HepG2 (cell line): ENCODE measurements around the gene P2RX7.

Experiments used
- RXRA ChIP-seq: sonication (generic); formaldehyde crosslinking; IDR thresholded peaks from 2 replicates; pipeline ENCODE4 v1.5.1; 2020; ENCODE audit warnings: missing genetic modification reagents
- TBL1XR1 ChIP-seq: fragments of 150-350 bp; IDR thresholded peaks from 2 replicates; pipeline ENCODE4 v1.6.1; 2014; ENCODE audit warnings: borderline replicate concordance, low read length; ENCODE audit not compliant: partially characterized antibody
- YEATS2 ChIP-seq: sonication (generic); formaldehyde crosslinking; IDR thresholded peaks from 2 replicates; pipeline ENCODE4 v1.4.0; 2020; ENCODE audit warnings: missing genetic modification reagents, borderline replicate concordance
- ZNF124 ChIP-seq: sonication (generic); formaldehyde crosslinking; IDR thresholded peaks from 2 replicates; pipeline ENCODE4 v1.4.0; 2020; ENCODE audit warnings: missing genetic modification reagents
- TF ChIP-seq, protein P1 (sequence below): sonication (generic); formaldehyde crosslinking; IDR thresholded peaks from 2 replicates; pipeline ENCODE4 v1.5.1; 2020; ENCODE audit warnings: mild to moderate bottlenecking, missing genetic modification reagents, moderate library complexity
- TF ChIP-seq, protein P2 (sequence below): sonication (generic); formaldehyde crosslinking; IDR thresholded peaks from 2 replicates; pipeline ENCODE4 v1.8.1; 2022; ENCODE audit warnings: mild to moderate bottlenecking, missing genetic modification reagents

DNA sequence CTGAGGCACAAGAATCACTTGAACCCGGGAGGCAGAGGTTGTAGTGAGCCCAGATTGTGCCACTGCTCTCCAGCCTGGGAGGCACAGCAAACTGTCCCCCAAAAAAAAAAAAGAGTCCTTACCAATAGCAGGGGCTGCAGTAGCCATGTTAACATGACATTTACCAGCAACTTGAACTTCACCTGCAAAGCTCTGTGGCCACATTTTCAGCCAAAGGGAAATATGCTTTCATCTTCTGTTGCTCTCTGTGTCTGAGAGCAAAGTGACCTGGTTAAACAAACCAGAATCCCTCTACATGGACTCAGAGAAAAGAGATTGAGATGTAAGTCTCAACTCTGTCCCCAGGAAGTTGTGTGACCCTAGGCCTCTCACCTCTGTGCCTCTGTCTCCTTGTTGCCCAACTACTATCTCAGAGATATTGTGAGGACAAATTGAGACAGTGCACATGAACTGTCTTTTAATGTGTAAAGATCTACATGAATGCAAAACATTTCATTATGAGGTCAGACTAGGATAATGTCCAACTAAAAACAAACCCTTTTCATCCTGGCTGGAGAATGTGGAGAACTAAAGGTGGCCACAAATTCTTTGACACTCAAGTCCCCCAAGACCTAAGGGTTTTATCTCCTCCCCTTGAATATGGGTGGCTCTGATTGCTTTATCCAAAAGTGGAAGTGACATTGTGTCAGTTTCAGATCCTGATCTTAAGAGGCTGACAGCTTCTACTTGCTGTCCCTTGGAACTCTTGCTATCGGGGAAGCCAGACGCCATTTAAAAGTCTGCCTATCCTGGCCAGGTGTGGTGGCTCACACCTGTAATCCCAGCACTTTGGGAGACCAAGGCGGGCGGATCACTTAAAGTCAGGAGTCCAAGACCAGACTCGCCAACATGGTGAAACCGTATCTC, 52.6 kb downstream of the P2RX7 start:
- TF ChIP-seq TBL1XR1 (peak; percentile 61), YEATS2 (no peak), ZNF124 (CRISPR knock-in tag) (no peak), RXRA (peak; percentile 31; the same call in 1 of the 2 replicates)
- TF ChIP-seq, protein P1, sequence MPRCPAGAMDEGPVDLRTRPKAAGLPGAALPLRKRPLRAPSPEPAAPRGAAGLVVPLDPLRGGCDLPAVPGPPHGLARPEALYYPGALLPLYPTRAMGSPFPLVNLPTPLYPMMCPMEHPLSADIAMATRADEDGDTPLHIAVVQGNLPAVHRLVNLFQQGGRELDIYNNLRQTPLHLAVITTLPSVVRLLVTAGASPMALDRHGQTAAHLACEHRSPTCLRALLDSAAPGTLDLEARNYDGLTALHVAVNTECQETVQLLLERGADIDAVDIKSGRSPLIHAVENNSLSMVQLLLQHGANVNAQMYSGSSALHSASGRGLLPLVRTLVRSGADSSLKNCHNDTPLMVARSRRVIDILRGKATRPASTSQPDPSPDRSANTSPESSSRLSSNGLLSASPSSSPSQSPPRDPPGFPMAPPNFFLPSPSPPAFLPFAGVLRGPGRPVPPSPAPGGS (CRISPR knock-in tag) = no peak
- TF ChIP-seq, protein P2, sequence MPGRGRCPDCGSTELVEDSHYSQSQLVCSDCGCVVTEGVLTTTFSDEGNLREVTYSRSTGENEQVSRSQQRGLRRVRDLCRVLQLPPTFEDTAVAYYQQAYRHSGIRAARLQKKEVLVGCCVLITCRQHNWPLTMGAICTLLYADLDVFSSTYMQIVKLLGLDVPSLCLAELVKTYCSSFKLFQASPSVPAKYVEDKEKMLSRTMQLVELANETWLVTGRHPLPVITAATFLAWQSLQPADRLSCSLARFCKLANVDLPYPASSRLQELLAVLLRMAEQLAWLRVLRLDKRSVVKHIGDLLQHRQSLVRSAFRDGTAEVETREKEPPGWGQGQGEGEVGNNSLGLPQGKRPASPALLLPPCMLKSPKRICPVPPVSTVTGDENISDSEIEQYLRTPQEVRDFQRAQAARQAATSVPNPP (CRISPR knock-in tag) = no peak
